Activated T-helper 2 cell treated with anti-CD3 and anti-CD28 coated beads, Interferon-gamma antibody, Interleukin-2, Interleukin-4, amounts not matched to agents 10 μg/mL and 5 μg/mL and 100 μg/mL, durations not matched to agents 14 hours and 24 hours and 36 hours (primary cell): ENCODE measurements around the gene TTYH2. TPM values are rescaled to one million over a fixed set of nuclear protein-coding genes. Genes with fewer than 3 reads are reported as not detected.
A peak's percentile ranks its signal among the peaks of the same experiment; 100 is the strongest.

Experiments used
- DNase-seq: peaks from one replicate; pipeline ENCODE4 v3.0.0; 2021; ENCODE audit warnings: low spot score
- H3K27ac Mint-ChIP-seq: one replicate; pipeline ENCODE4 v1.8.0; 2021; ENCODE audit warnings: mixed read lengths
- H3K27me3 Mint-ChIP-seq: one replicate; pipeline ENCODE4 v1.8.0; 2021; ENCODE audit warnings: low read depth, mixed read lengths
- H3K36me3 Mint-ChIP-seq: one replicate; pipeline ENCODE4 v1.8.0; 2021; ENCODE audit warnings: low read depth, mixed read lengths
- H3K4me1 Mint-ChIP-seq: one replicate; pipeline ENCODE4 v1.8.0; 2021; ENCODE audit warnings: low read depth, mixed read lengths
- H3K4me3 Mint-ChIP-seq: one replicate; pipeline ENCODE4 v1.8.0; 2021; ENCODE audit warnings: low read depth, mild to moderate bottlenecking, moderate library complexity, mixed read lengths
- H3K9me3 Mint-ChIP-seq: one replicate; pipeline ENCODE4 v1.8.0; 2021; ENCODE audit warnings: mixed read lengths
- intact Hi-C: fragments of 100-400 bp; cut with micrococcal nuclease; formaldehyde crosslinking; loops from one replicate; pipeline ENCODE4 v1.15.1; 2023
- total RNA-seq: library from RNA; stranded (reverse); gene quantifications from 2 replicates; pipeline ENCODE4 v1.2.3, GENCODE V29; 2022

The TTYH2 gene
- total RNA-seq, 1 donor from 2014 or later: 17.0 TPM

- Mint-ChIP-seq H3K9me3 (no peaks in the 10 kb centered on the region), H3K4me1 (peaks cover 48% of the 10 kb centered on the region), H3K27me3 (no peaks in the 10 kb centered on the region), H3K36me3 (peaks cover 67% of the 10 kb centered on the region), H3K4me3 (peak overlapping the region; percentile 86), H3K27ac (peak overlapping the region; percentile 57)
- DNase-seq: no peak
- intact Hi-C loops: loop anchor here (2.0 kb wide), 3 partner anchors 71 to 143 kb away; no protein-coding TSS in a partner anchor
Measured at GRCh38 chr17:74211912-74212208, 1.5 kb upstream of the TTYH2 start.

GRCh38 chr17:74212209-74212912, 1.0 kb upstream of the TTYH2 start:
- Mint-ChIP-seq H3K27ac (peak overlapping the region; percentile 77), H3K4me3 (peak overlapping the region; percentile 86), H3K9me3 (no peaks in the 10 kb centered on the region), H3K4me1 (peaks cover 48% of the 10 kb centered on the region), H3K27me3 (no peaks in the 10 kb centered on the region), H3K36me3 (peaks cover 67% of the 10 kb centered on the region)
- no peak for DNase-seq
- intact Hi-C loops: loop anchor here (2.0 kb wide), 1 partner anchor 84 kb away; no protein-coding TSS in a partner anchor

GRCh38 chr17:74213861-74214391, 555 bp downstream of the TTYH2 start:
- no peaks in the 10 kb centered on the region for H3K27me3 Mint-ChIP-seq
- no peaks in the 10 kb centered on the region for H3K9me3 Mint-ChIP-seq
- intact Hi-C loops: loop anchor here (2.0 kb wide), 1 partner anchor 83 kb away; no protein-coding TSS in a partner anchor
- peaks cover 55% of the 10 kb centered on the region for H3K36me3 Mint-ChIP-seq
- peaks cover 42% of the 10 kb centered on the region for H3K4me1 Mint-ChIP-seq
- no peak for DNase-seq
- peak overlapping the region; percentile 86 for H3K4me3 Mint-ChIP-seq
- no peak overlapping the region for H3K27ac Mint-ChIP-seq

- peaks cover 51% of the 10 kb centered on the region for H3K36me3 Mint-ChIP-seq
- H3K4me1 Mint-ChIP-seq: peaks cover 37% of the 10 kb centered on the region
Measured at GRCh38 chr17:74214484-74215341, 1.3 kb downstream of the TTYH2 start.

GRCh38 chr17:74215342-74215727, 2.0 kb downstream of the TTYH2 start:
- no peak overlapping the region for H3K27ac Mint-ChIP-seq
- no peaks in the 10 kb centered on the region for H3K9me3 Mint-ChIP-seq
- intact Hi-C loops: no loop called here
- DNase-seq: no peak
- no peaks in the 10 kb centered on the region for H3K27me3 Mint-ChIP-seq
- peak overlapping the region; percentile 45 for H3K4me3 Mint-ChIP-seq
- peaks cover 33% of the 10 kb centered on the region for H3K4me1 Mint-ChIP-seq
- H3K36me3 Mint-ChIP-seq: peaks cover 45% of the 10 kb centered on the region

More at GRCh38 chr17:74214484-74215341, 1.3 kb downstream of the TTYH2 start:
- Mint-ChIP-seq H3K27ac (no peak overlapping the region), H3K9me3 (no peaks in the 10 kb centered on the region), H3K27me3 (no peaks in the 10 kb centered on the region), H3K4me3 (peak overlapping the region; percentile 86)
- DNase-seq: no peak
- intact Hi-C loops: no loop called here

- DNase-seq: no peak
- Mint-ChIP-seq H3K9me3 (no peaks in the 10 kb centered on the region), H3K36me3 (peaks cover 37% of the 10 kb centered on the region), H3K4me3 (no peak overlapping the region), H3K4me1 (peaks cover 28% of the 10 kb centered on the region), H3K27ac (no peak overlapping the region), H3K27me3 (no peaks in the 10 kb centered on the region)
- intact Hi-C loops: no loop called here
Measured at GRCh38 chr17:74216505-74216904, 3.1 kb downstream of the TTYH2 start.

GRCh38 chr17:74217037-74217730, 3.8 kb downstream of the TTYH2 start:
- intact Hi-C loops: no loop called here
- Mint-ChIP-seq H3K36me3 (peaks cover 31% of the 10 kb centered on the region), H3K4me3 (no peak overlapping the region), H3K9me3 (no peaks in the 10 kb centered on the region), H3K27ac (no peak overlapping the region), H3K27me3 (no peaks in the 10 kb centered on the region), H3K4me1 (peaks cover 23% of the 10 kb centered on the region)
- DNase-seq: no peak

GRCh38 chr17:74217888-74218287, 4.5 kb downstream of the TTYH2 start:
- Mint-ChIP-seq H3K4me1 (peaks cover 19% of the 10 kb centered on the region), H3K36me3 (peaks cover 27% of the 10 kb centered on the region), H3K27ac (no peak overlapping the region), H3K9me3 (no peaks in the 10 kb centered on the region), H3K4me3 (no peak overlapping the region), H3K27me3 (no peaks in the 10 kb centered on the region)
- intact Hi-C loops: no loop called here
- DNase-seq: no peak

GRCh38 chr17:74218436-74218835, 5.1 kb downstream of the TTYH2 start:
- no peak for DNase-seq
- Mint-ChIP-seq H3K4me1 (peaks cover 15% of the 10 kb centered on the region), H3K4me3 (no peak overlapping the region), H3K27me3 (no peaks in the 10 kb centered on the region), H3K27ac (no peak overlapping the region), H3K36me3 (peaks cover 23% of the 10 kb centered on the region), H3K9me3 (no peaks in the 10 kb centered on the region)
- intact Hi-C loops: no loop called here

GRCh38 chr17:74219576-74220133, 6.3 kb downstream of the TTYH2 start:
- Mint-ChIP-seq H3K36me3 (peaks cover 27% of the 10 kb centered on the region), H3K27me3 (no peaks in the 10 kb centered on the region), H3K27ac (no peak overlapping the region), H3K9me3 (no peaks in the 10 kb centered on the region), H3K4me1 (peaks cover 11% of the 10 kb centered on the region), H3K4me3 (no peak overlapping the region)
- intact Hi-C loops: no loop called here
- DNase-seq: no peak

GRCh38 chr17:74220219-74220618, 6.8 kb downstream of the TTYH2 start:
- intact Hi-C loops: no loop called here
- DNase-seq: no peak
- Mint-ChIP-seq H3K27me3 (no peaks in the 10 kb centered on the region), H3K4me3 (no peak overlapping the region), H3K27ac (no peak overlapping the region), H3K4me1 (peaks cover 9% of the 10 kb centered on the region), H3K9me3 (no peaks in the 10 kb centered on the region), H3K36me3 (peaks cover 32% of the 10 kb centered on the region)
